Gastroesophageal sphincter (tissue), 3 donors: ENCODE data around the gene HSFX1.
"Not testable (repeated sequence)": the region's sequence is repeated elsewhere in the genome, so short reads cannot be mapped to it uniquely, and the experiment has no call there.

ENCODE experiments used
- POLR2AphosphoS5 ChIP-seq: sonication (generic); formaldehyde crosslinking; IDR thresholded peaks from one replicate; pipeline ENCODE4 v1.6.1; 2017; ENCODE audit warnings: antibody characterized with exemption
- TF ChIP-seq, protein P1 (sequence below), 4 experiments: fragments of 200-600 bp in 2 of 4; fragments of 450-650 bp in 2 of 4; sonication (generic) in 1 of 4; IDR thresholded peaks; one replicate each; pipeline ENCODE4 v1.5.1; 2017 to 2019; ENCODE audit warnings: antibody characterized with exemption in 4 of 4, mild to moderate bottlenecking in 2 of 4, moderate library complexity in 2 of 4

- TF ChIP-seq, protein P1, sequence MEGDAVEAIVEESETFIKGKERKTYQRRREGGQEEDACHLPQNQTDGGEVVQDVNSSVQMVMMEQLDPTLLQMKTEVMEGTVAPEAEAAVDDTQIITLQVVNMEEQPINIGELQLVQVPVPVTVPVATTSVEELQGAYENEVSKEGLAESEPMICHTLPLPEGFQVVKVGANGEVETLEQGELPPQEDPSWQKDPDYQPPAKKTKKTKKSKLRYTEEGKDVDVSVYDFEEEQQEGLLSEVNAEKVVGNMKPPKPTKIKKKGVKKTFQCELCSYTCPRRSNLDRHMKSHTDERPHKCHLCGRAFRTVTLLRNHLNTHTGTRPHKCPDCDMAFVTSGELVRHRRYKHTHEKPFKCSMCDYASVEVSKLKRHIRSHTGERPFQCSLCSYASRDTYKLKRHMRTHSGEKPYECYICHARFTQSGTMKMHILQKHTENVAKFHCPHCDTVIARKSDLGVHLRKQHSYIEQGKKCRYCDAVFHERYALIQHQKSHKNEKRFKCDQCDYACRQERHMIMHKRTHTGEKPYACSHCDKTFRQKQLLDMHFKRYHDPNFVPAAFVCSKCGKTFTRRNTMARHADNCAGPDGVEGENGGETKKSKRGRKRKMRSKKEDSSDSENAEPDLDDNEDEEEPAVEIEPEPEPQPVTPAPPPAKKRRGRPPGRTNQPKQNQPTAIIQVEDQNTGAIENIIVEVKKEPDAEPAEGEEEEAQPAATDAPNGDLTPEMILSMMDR (IDR thresholded peaks at IDR 0.05): not testable (repeated sequence)
- not testable (repeated sequence) for TF ChIP-seq POLR2AphosphoS5
Observed at GRCh38 chrX:149770344-149770743, 3.5 kb upstream of the HSFX1 start.
